Endothelial cell (in vitro differentiated cells): ENCODE measurements around the gene OR56B1. TPM values are rescaled to one million over a fixed set of nuclear protein-coding genes. Genes with fewer than 3 reads are reported as not detected.

Experiments
- DNase-seq: peaks from one replicate; pipeline ENCODE4 v3.0.0; 2021; ENCODE audit warnings: low spot score
- H3K27ac Mint-ChIP-seq: one replicate; pipeline ENCODE4 v1.8.0; 2021; ENCODE audit warnings: mixed read lengths, inconsistent platforms; ENCODE audit not compliant: unreplicated experiment
- H3K27me3 Mint-ChIP-seq: one replicate; pipeline ENCODE4 v1.8.0; 2021; ENCODE audit warnings: mild to moderate bottlenecking, moderate library complexity, mixed read lengths, inconsistent platforms; ENCODE audit not compliant: unreplicated experiment
- H3K36me3 Mint-ChIP-seq: one replicate; pipeline ENCODE4 v1.8.0; 2021; ENCODE audit warnings: mild to moderate bottlenecking, low read depth, mixed read lengths, inconsistent platforms; ENCODE audit not compliant: unreplicated experiment
- H3K4me1 Mint-ChIP-seq: one replicate; pipeline ENCODE4 v1.8.0; 2021; ENCODE audit warnings: mild to moderate bottlenecking, mixed read lengths, inconsistent platforms; ENCODE audit not compliant: unreplicated experiment
- H3K4me3 Mint-ChIP-seq: one replicate; pipeline ENCODE4 v1.8.0; 2021; ENCODE audit warnings: mild to moderate bottlenecking, mixed read lengths, inconsistent platforms; ENCODE audit not compliant: unreplicated experiment
- H3K9me3 Mint-ChIP-seq: one replicate; pipeline ENCODE4 v1.8.0; 2021; ENCODE audit warnings: mixed read lengths, inconsistent platforms; ENCODE audit not compliant: unreplicated experiment
- total RNA-seq: library from RNA; stranded (reverse); fragmentation: NEBNext Ultra II Directional; extraction: Animal tissue kit (Norgen Biotek cat#: 25700); gene quantifications from one replicate; pipeline ENCODE4 v1.2.1, GENCODE V29; 2021; ENCODE audit not compliant: unreplicated experiment
- TF ChIP-seq, protein P1 (sequence below): fragments of 200-600 bp; sonication (generic); IDR thresholded peaks from one replicate; pipeline ENCODE4 v1.5.0; 2021; ENCODE audit warnings: antibody characterized with exemption; ENCODE audit not compliant: unreplicated experiment

OR56B1 gene
- total RNA-seq, 1 donor from 2014 or later, result not detected

- no peak for DNase-seq
- peaks cover 5% of the 10 kb centered on the region for H3K27me3 Mint-ChIP-seq
- TF ChIP-seq, protein P1, sequence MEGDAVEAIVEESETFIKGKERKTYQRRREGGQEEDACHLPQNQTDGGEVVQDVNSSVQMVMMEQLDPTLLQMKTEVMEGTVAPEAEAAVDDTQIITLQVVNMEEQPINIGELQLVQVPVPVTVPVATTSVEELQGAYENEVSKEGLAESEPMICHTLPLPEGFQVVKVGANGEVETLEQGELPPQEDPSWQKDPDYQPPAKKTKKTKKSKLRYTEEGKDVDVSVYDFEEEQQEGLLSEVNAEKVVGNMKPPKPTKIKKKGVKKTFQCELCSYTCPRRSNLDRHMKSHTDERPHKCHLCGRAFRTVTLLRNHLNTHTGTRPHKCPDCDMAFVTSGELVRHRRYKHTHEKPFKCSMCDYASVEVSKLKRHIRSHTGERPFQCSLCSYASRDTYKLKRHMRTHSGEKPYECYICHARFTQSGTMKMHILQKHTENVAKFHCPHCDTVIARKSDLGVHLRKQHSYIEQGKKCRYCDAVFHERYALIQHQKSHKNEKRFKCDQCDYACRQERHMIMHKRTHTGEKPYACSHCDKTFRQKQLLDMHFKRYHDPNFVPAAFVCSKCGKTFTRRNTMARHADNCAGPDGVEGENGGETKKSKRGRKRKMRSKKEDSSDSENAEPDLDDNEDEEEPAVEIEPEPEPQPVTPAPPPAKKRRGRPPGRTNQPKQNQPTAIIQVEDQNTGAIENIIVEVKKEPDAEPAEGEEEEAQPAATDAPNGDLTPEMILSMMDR, result no peak
- peak overlapping the region; percentile 32 for H3K27ac Mint-ChIP-seq
- H3K9me3 Mint-ChIP-seq, result no peaks in the 10 kb centered on the region
- H3K36me3 Mint-ChIP-seq, result peaks cover 43% of the 10 kb centered on the region
- no peak overlapping the region for H3K4me3 Mint-ChIP-seq
- peaks cover 19% of the 10 kb centered on the region for H3K4me1 Mint-ChIP-seq
These were observed 44.3 kb upstream of the OR56B1 start for GRCh38 chr11:5691964-5692361.

DNA sequence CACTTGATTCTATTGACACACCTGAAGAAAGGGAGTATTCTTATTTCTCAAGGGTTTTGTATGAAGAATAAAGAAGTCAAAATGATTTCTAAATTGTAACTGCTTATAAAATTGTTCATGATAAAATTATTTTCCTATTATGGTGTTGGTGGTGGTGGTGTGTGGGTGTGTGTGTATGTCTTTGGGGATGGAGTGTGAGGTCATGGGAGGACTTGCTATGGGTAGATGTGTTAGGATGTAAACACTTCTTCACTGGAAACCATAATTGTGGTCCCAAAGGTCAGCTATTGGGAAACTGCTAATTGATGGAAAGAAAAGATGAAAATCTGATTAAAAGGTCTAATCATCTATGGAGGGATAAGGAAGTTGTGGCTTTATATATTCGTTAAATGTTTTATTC is 41.6 kb upstream of the OR56B1 start:
- no peak overlapping the region for H3K4me3 Mint-ChIP-seq
- H3K27me3 Mint-ChIP-seq, result peaks cover 3% of the 10 kb centered on the region
- TF ChIP-seq, protein P1, result no peak
- H3K27ac Mint-ChIP-seq, result no peak overlapping the region
- no peaks in the 10 kb centered on the region for H3K9me3 Mint-ChIP-seq
- no peak for DNase-seq
- H3K36me3 Mint-ChIP-seq, result peaks cover 31% of the 10 kb centered on the region
- peaks cover 18% of the 10 kb centered on the region for H3K4me1 Mint-ChIP-seq

DNA sequence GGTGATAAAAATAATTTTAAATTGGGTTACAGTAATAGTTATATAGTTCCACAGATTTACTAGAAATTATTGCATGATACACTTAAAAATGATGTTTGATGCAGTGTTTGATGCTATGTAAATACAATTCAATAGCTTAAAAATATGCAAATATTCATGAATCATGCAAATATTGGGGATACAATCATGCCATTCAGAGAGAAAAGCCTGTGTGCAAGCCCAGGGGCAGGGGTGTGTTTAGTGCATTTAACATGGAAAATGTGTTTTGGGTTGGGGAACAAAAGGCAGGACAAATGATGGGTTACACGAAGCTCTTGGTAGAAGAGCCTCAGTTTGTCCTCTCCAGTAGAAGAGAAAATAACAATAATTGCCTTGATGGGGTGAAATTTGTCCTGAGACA is 40.7 kb upstream of the OR56B1 start:
- peaks cover 25% of the 10 kb centered on the region for H3K36me3 Mint-ChIP-seq
- H3K9me3 Mint-ChIP-seq, result no peaks in the 10 kb centered on the region
- TF ChIP-seq, protein P1, result no peak
- DNase-seq, result no peak
- H3K4me3 Mint-ChIP-seq, result no peak overlapping the region
- H3K4me1 Mint-ChIP-seq, result peaks cover 11% of the 10 kb centered on the region
- H3K27me3 Mint-ChIP-seq, result peaks cover 3% of the 10 kb centered on the region
- no peak overlapping the region for H3K27ac Mint-ChIP-seq

- H3K27me3 Mint-ChIP-seq, result peaks cover 3% of the 10 kb centered on the region
- H3K27ac Mint-ChIP-seq, result no peak overlapping the region
- H3K4me3 Mint-ChIP-seq, result peak overlapping the region; percentile 3
- TF ChIP-seq, protein P1, result no peak
- DNase-seq, result no peak
- peaks cover 11% of the 10 kb centered on the region for H3K4me1 Mint-ChIP-seq
- peaks cover 18% of the 10 kb centered on the region for H3K36me3 Mint-ChIP-seq
- H3K9me3 Mint-ChIP-seq, result no peaks in the 10 kb centered on the region
These were observed 40.0 kb upstream of the OR56B1 start for GRCh38 chr11:5696210-5696609.

GRCh38 chr11:5698281-5698680 is 38.0 kb upstream of the OR56B1 start:
- DNase-seq, result no peak
- peaks cover 3% of the 10 kb centered on the region for H3K27me3 Mint-ChIP-seq
- TF ChIP-seq, protein P1, result no peak
- H3K4me3 Mint-ChIP-seq, result no peak overlapping the region
- H3K27ac Mint-ChIP-seq, result no peak overlapping the region
- H3K4me1 Mint-ChIP-seq, result no peaks in the 10 kb centered on the region
- H3K36me3 Mint-ChIP-seq, result peaks cover 14% of the 10 kb centered on the region
- no peaks in the 10 kb centered on the region for H3K9me3 Mint-ChIP-seq
